Fibroblast of lung (primary cell): ENCODE measurements around the gene PCDHGA1. TPM values are rescaled to one million over a fixed set of nuclear protein-coding genes. Genes with fewer than 3 reads are reported as not detected.
"Not testable (repeated sequence)": the region's sequence is repeated elsewhere in the genome, so short reads cannot be mapped to it uniquely, and the experiment has no call there.

Experiments used
- DNase-seq, 2 donors: peaks; one replicate each; pipeline versions ENCODE4 v3.0.0 to v3.0.0-alpha.2; 2010; ENCODE audit warnings: low read depth in 2 of 2
- H2AFZ ChIP-seq: 2 replicates; pipeline ENCODE4 v1.5.1; 2012; ENCODE audit warnings: low read length, control low read depth, inconsistent platforms
- H3K27ac ChIP-seq: 2 replicates; pipeline ENCODE4 v1.5.1; 2011; ENCODE audit warnings: low read length, control low read depth; ENCODE audit not compliant: insufficient read depth
- H3K27me3 ChIP-seq: 2 replicates; pipeline ENCODE4 v1.5.1; 2011; ENCODE audit warnings: mild to moderate bottlenecking, low read length; ENCODE audit not compliant: control insufficient read depth, insufficient read depth
- H3K36me3 ChIP-seq: 2 replicates; pipeline ENCODE4 v1.5.1; 2011; ENCODE audit warnings: low read length; ENCODE audit not compliant: control insufficient read depth, insufficient read depth
- H3K4me1 ChIP-seq: 2 replicates; pipeline ENCODE4 v1.5.1; 2011; ENCODE audit warnings: low read length; ENCODE audit not compliant: control insufficient read depth, insufficient read depth; ENCODE audit errors: extremely low read depth
- H3K4me2 ChIP-seq: 2 replicates; pipeline ENCODE4 v1.5.1; 2011; ENCODE audit warnings: low read length, control low read depth; ENCODE audit not compliant: insufficient read depth; ENCODE audit errors: extremely low read depth
- H3K4me3 ChIP-seq, 4 experiments: fragments of 200-600 bp in 1 of 4; sonication (generic) in 1 of 4; replicated peaks in 1 of 4; 2 replicates each; pipeline ENCODE4 v1.5.1; 2011 to 2016; ENCODE audit warnings: low read length in 4 of 4, low read depth in 3 of 4, mild to moderate bottlenecking in 3 of 4, control low read depth in 2 of 4, inconsistent platforms in 1 of 4, mixed read lengths in 1 of 4; ENCODE audit not compliant: insufficient read depth in 1 of 4; ENCODE audit errors: control extremely low read depth in 1 of 4
- H3K79me2 ChIP-seq: 2 replicates; pipeline ENCODE4 v1.5.1; 2012; ENCODE audit warnings: mild to moderate bottlenecking, low read length, inconsistent platforms; ENCODE audit not compliant: control insufficient read depth, insufficient read depth
- H3K9ac ChIP-seq: 2 replicates; pipeline ENCODE4 v1.5.1; 2011; ENCODE audit warnings: mild to moderate bottlenecking, low read length, control low read depth; ENCODE audit not compliant: insufficient read depth
- H3K9me3 ChIP-seq: 2 replicates; pipeline ENCODE4 v1.5.1; 2012; ENCODE audit warnings: low read depth, low read length; ENCODE audit not compliant: control insufficient read depth, insufficient read depth
- H4K20me1 ChIP-seq: 2 replicates; pipeline ENCODE4 v1.5.1; 2011; ENCODE audit warnings: low read length; ENCODE audit not compliant: control insufficient read depth, insufficient read depth; ENCODE audit errors: extremely low read depth
- EZH2 ChIP-seq: IDR thresholded peaks from 2 replicates; pipeline ENCODE4 v1.5.1; 2012; ENCODE audit warnings: low read length, control low read depth, mild to moderate bottlenecking; ENCODE audit errors: missing control alignments
- polyA plus RNA-seq, 2 donors: library from polyadenylated mRNA; depleted of rRNA in 1 of 2; stranded (reverse) in 1 of 2; unstranded in 1 of 2; fragments of >200 nt; gene quantifications; 2 replicates each; pipeline ENCODE4 v1.2.1, GENCODE V29; 2011 to 2012; ENCODE audit warnings: missing spikeins in 1 of 2
- total RNA-seq: library from RNA; depleted of rRNA; stranded (reverse); fragments of >200 nt; gene quantifications from 2 replicates; pipeline ENCODE4 v1.2.1, GENCODE V29; 2014
- TF ChIP-seq, protein P1 (sequence below), 2 donors: IDR thresholded peaks in 1 of 2; conservative IDR thresholded peaks in 1 of 2; 1 replicate in 1 of 2; 2 replicates in 1 of 2; pipeline ENCODE4 v1.5.1; 2011 to 2012; ENCODE audit warnings: low read length in 2 of 2, control low read depth in 1 of 2, inconsistent platforms in 1 of 2, low read depth in 1 of 2, mild to moderate bottlenecking in 1 of 2

Gene PCDHGA1
- total and polyA plus RNA-seq, 2 donors (not counting 1 experiment from before 2014, with no cell fraction given), result 1.6 to 1.8 TPM

DNA sequence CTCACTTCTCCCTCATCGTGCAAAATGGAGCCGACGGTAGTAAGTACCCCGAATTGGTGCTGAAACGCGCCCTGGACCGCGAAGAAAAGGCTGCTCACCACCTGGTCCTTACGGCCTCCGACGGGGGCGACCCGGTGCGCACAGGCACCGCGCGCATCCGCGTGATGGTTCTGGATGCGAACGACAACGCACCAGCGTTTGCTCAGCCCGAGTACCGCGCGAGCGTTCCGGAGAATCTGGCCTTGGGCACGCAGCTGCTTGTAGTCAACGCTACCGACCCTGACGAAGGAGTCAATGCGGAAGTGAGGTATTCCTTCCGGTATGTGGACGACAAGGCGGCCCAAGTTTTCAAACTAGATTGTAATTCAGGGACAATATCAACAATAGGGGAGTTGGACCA, 101.0 kb downstream of the PCDHGA1 start:
- peak overlapping the region; percentile 30 for H3K4me2 ChIP-seq
- peaks cover 2% of the 10 kb centered on the region for H3K36me3 ChIP-seq
- peak overlapping the region; percentile 59 for H3K27ac ChIP-seq
- peak; percentile 24 to 46 for DNase-seq
- no peaks in the 10 kb centered on the region for H3K27me3 ChIP-seq
- H3K4me1 ChIP-seq, result no peaks in the 10 kb centered on the region
- H3K79me2 ChIP-seq, result peaks cover 2% of the 10 kb centered on the region
- peak overlapping the region in 3 of 4 experiments; percentile 32 to 58 (median 56) for H3K4me3 ChIP-seq
- H3K9ac ChIP-seq, result no peak overlapping the region
- H4K20me1 ChIP-seq, result no peaks in the 10 kb centered on the region
- H2AFZ ChIP-seq, result peak overlapping the region; percentile 6
- TF ChIP-seq, protein P1, sequence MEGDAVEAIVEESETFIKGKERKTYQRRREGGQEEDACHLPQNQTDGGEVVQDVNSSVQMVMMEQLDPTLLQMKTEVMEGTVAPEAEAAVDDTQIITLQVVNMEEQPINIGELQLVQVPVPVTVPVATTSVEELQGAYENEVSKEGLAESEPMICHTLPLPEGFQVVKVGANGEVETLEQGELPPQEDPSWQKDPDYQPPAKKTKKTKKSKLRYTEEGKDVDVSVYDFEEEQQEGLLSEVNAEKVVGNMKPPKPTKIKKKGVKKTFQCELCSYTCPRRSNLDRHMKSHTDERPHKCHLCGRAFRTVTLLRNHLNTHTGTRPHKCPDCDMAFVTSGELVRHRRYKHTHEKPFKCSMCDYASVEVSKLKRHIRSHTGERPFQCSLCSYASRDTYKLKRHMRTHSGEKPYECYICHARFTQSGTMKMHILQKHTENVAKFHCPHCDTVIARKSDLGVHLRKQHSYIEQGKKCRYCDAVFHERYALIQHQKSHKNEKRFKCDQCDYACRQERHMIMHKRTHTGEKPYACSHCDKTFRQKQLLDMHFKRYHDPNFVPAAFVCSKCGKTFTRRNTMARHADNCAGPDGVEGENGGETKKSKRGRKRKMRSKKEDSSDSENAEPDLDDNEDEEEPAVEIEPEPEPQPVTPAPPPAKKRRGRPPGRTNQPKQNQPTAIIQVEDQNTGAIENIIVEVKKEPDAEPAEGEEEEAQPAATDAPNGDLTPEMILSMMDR (conservative IDR thresholded peaks at IDR 0.05 in 1 of 2, IDR thresholded peaks at IDR 0.05 in 1 of 2; ENCODE audit: low read depth in 1 of 2, low read length in 2 of 2), result no peak
- TF ChIP-seq EZH2, result no peak
- H3K9me3 ChIP-seq, result peaks cover 8% of the 10 kb centered on the region

DNA sequence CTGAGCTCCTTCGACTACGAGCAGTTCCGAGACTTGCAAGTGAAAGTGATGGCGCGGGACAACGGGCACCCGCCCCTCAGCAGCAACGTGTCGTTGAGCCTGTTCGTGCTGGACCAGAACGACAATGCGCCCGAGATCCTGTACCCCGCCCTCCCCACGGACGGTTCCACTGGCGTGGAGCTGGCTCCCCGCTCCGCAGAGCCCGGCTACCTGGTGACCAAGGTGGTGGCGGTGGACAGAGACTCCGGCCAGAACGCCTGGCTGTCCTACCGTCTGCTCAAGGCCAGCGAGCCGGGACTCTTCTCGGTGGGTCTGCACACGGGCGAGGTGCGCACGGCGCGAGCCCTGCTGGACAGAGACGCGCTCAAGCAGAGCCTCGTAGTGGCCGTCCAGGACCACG, 102.0 kb downstream of the PCDHGA1 start:
- not testable (repeated sequence) for H3K4me1 ChIP-seq, H3K4me2 ChIP-seq, H3K9ac ChIP-seq, DNase-seq, H3K79me2 ChIP-seq, H2AFZ ChIP-seq, H3K27me3 ChIP-seq, H3K9me3 ChIP-seq, H3K36me3 ChIP-seq, H3K27ac ChIP-seq, H4K20me1 ChIP-seq
- peak overlapping the region in 1 of 4 experiments; percentile 11 for H3K4me3 ChIP-seq

DNA sequence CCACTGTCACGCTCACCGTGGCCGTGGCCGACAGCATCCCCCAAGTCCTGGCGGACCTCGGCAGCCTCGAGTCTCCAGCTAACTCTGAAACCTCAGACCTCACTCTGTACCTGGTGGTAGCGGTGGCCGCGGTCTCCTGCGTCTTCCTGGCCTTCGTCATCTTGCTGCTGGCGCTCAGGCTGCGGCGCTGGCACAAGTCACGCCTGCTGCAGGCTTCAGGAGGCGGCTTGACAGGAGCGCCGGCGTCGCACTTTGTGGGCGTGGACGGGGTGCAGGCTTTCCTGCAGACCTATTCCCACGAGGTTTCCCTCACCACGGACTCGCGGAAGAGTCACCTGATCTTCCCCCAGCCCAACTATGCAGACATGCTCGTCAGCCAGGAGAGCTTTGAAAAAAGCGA, 102.4 kb downstream of the PCDHGA1 start:
- not testable (repeated sequence) for H3K27ac ChIP-seq, H3K4me1 ChIP-seq, H3K36me3 ChIP-seq, H2AFZ ChIP-seq, H3K4me2 ChIP-seq, H3K9ac ChIP-seq, H3K79me2 ChIP-seq, DNase-seq, H3K9me3 ChIP-seq, H4K20me1 ChIP-seq, H3K27me3 ChIP-seq
- peak overlapping the region in 1 of 4 experiments; percentile 21 for H3K4me3 ChIP-seq

DNA sequence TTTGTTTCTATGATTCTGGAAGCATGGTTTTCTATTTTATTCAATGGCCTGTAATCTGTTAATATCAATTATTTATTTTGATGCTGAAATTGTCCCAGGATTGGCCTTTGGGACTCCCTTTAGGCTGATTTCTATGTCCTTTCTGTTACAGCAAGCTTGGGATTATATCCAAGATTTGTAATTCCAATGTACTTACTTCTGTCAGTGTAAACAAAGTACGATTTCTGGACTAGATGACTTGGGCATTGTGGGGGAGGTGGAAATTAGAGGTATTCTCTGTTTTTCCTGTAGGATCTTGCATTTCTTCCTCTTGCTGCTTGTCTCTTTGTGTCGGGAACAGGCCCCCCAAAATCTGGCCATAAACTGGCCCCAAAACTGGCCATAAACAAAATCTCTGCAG, 103.7 kb downstream of the PCDHGA1 start:
- Histone ChIP-seq H3K4me2 (no peak overlapping the region), H3K4me1 (no peaks in the 10 kb centered on the region), H3K27ac (no peak overlapping the region), H3K4me3 (peak overlapping the region in 2 of 4 experiments; percentile 3 to 5), H3K9ac (no peak overlapping the region), H3K79me2 (peaks cover 2% of the 10 kb centered on the region), H3K27me3 (no peaks in the 10 kb centered on the region), H2AFZ (no peak overlapping the region), H3K36me3 (no peaks in the 10 kb centered on the region), H4K20me1 (no peaks in the 10 kb centered on the region), H3K9me3 (peaks cover 3% of the 10 kb centered on the region)
- peak; percentile 18 to 32 for DNase-seq
- TF ChIP-seq, protein P1 (conservative IDR thresholded peaks at IDR 0.05 in 1 of 2, IDR thresholded peaks at IDR 0.05 in 1 of 2; ENCODE audit: low read depth in 1 of 2, low read length in 2 of 2), result no peak
- no peak for TF ChIP-seq EZH2
